ENCODE measurements around the gene MUC5B.
"Not testable (repeated sequence)": the region's sequence is repeated elsewhere in the genome, so short reads cannot be mapped to it uniquely, and the experiment has no call there.

Gene MUC5B

DNA sequence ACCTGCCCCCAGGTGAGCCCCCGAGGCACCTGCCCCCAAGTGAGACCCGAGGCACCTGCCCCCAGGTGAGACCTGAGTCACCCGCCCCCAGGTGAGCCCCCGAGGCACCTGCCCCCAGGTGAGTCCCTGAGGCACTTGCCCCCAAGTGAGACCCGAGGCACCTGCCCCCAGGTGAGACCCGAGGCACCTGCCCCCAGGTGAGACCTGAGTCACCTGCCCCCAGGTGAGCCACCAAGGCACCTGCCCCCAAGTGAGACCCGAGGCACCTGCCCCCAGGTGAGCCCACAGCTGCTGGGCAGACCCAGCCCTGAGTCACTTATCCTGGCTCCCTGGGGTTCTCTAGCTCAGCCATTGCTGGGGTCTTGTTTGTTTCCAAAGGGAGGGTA lies 36.2 kb downstream of the MUC5B start:
- Histone ChIP-seq H3K9ac (ENCODE audit: low read depth, low read length) (no peak overlapping the region), H3K4me3 (ENCODE audit: low read depth, low read length) (no peak overlapping the region), H3K27me3 (ENCODE audit: control insufficient read depth, insufficient read depth, low read length) (no peaks in the 10 kb centered on the region), H3K27ac (ENCODE audit: low read depth, low read length) (no peak overlapping the region), H3K9me3 (ENCODE audit: control insufficient read depth, insufficient read depth, low read length) (no peaks in the 10 kb centered on the region), H3K36me3 (ENCODE audit: control insufficient read depth, insufficient read depth, low read length) (no peaks in the 10 kb centered on the region), H3K4me1 (ENCODE audit: control insufficient read depth, insufficient read depth, low read length) (peaks cover 10% of the 10 kb centered on the region)

- no peak overlapping the region for H3K27ac ChIP-seq (ENCODE audit: low read depth, low read length)
- no peaks in the 10 kb centered on the region for H3K27me3 ChIP-seq (ENCODE audit: control insufficient read depth, insufficient read depth, low read length)
- no peaks in the 10 kb centered on the region for H3K36me3 ChIP-seq (ENCODE audit: control insufficient read depth, insufficient read depth, low read length)
- H3K9ac ChIP-seq (ENCODE audit: low read depth, low read length) = no peak overlapping the region
- H3K4me3 ChIP-seq (ENCODE audit: low read depth, low read length) = no peak overlapping the region
- no peaks in the 10 kb centered on the region for H3K9me3 ChIP-seq (ENCODE audit: control insufficient read depth, insufficient read depth, low read length)
- peaks cover 10% of the 10 kb centered on the region for H3K4me1 ChIP-seq (ENCODE audit: control insufficient read depth, insufficient read depth, low read length)
Observed at GRCh38 chr11:1259561-1259960, 36.7 kb downstream of the MUC5B start.

DNA sequence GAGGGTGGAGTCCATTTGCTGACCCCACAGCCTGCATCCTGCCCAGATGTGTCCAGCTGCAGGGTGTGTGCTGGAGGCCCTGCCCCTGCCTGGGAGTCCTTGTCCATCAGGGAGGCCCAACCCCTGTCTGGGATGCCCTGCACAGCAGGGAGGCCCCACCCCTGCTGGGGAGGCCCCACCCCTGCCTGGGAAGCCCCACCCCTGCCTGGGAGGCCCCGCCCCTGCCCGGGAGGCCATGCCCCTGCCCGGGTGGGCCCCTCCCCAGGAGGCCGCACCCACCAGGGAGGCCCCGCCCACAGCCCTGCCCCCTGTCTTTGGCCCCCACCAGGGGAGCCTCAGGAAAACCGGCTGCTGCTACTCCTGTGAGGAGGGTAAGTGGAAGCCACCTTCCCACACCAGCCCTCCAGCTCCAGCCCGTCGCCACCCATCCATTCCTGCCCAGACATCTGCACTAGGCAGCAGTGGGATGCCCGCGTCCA lies 37.2 kb downstream of the MUC5B start:
- Histone ChIP-seq H3K9ac (ENCODE audit: low read depth, low read length) (no peak overlapping the region), H3K36me3 (ENCODE audit: control insufficient read depth, insufficient read depth, low read length) (no peaks in the 10 kb centered on the region), H3K4me3 (ENCODE audit: low read depth, low read length) (no peak overlapping the region), H3K4me1 (ENCODE audit: control insufficient read depth, insufficient read depth, low read length) (peaks cover 10% of the 10 kb centered on the region), H3K27me3 (ENCODE audit: control insufficient read depth, insufficient read depth, low read length) (no peaks in the 10 kb centered on the region), H3K9me3 (ENCODE audit: control insufficient read depth, insufficient read depth, low read length) (no peaks in the 10 kb centered on the region), H3K27ac (ENCODE audit: low read depth, low read length) (no peak overlapping the region)

DNA sequence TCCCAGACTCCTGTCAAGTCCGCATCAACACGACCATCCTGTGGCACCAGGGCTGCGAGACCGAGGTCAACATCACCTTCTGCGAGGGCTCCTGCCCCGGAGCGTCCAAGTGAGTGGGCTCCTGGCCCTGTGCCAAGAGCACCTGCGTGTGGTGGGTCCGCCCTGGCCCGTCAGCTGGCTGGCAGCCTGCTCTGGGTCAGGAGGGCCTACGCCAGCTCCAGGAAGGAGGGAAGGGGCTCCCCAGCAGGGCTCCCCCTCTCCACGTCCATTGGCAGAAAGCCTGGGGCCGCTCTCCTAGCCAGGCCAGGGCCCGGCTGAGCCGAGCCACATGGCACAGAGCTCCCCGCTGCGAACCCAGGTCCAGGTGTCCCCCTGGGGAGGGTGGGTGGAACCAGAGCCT lies 37.8 kb downstream of the MUC5B start:
- Histone ChIP-seq H3K4me1 (ENCODE audit: control insufficient read depth, insufficient read depth, low read length) (peaks cover 10% of the 10 kb centered on the region), H3K9ac (ENCODE audit: low read depth, low read length) (no peak overlapping the region), H3K4me3 (ENCODE audit: low read depth, low read length) (no peak overlapping the region), H3K27ac (ENCODE audit: low read depth, low read length) (no peak overlapping the region), H3K36me3 (ENCODE audit: control insufficient read depth, insufficient read depth, low read length) (no peaks in the 10 kb centered on the region), H3K27me3 (ENCODE audit: control insufficient read depth, insufficient read depth, low read length) (no peaks in the 10 kb centered on the region), H3K9me3 (ENCODE audit: control insufficient read depth, insufficient read depth, low read length) (no peaks in the 10 kb centered on the region; the same call in 1 of the 2 replicates)

GRCh38 chr11:1261241-1262071 lies 38.6 kb downstream of the MUC5B start:
- no peaks in the 10 kb centered on the region; the same call in 1 of the 2 replicates for H3K9me3 ChIP-seq (ENCODE audit: control insufficient read depth, insufficient read depth, low read length)
- peaks cover 10% of the 10 kb centered on the region for H3K4me1 ChIP-seq (ENCODE audit: control insufficient read depth, insufficient read depth, low read length)
- H3K27ac ChIP-seq (ENCODE audit: low read depth, low read length) = no peak overlapping the region
- no peak overlapping the region for H3K4me3 ChIP-seq (ENCODE audit: low read depth, low read length)
- H3K9ac ChIP-seq (ENCODE audit: low read depth, low read length) = no peak overlapping the region
- H3K27me3 ChIP-seq (ENCODE audit: control insufficient read depth, insufficient read depth, low read length) = no peaks in the 10 kb centered on the region
- H3K36me3 ChIP-seq (ENCODE audit: control insufficient read depth, insufficient read depth, low read length) = no peaks in the 10 kb centered on the region

DNA sequence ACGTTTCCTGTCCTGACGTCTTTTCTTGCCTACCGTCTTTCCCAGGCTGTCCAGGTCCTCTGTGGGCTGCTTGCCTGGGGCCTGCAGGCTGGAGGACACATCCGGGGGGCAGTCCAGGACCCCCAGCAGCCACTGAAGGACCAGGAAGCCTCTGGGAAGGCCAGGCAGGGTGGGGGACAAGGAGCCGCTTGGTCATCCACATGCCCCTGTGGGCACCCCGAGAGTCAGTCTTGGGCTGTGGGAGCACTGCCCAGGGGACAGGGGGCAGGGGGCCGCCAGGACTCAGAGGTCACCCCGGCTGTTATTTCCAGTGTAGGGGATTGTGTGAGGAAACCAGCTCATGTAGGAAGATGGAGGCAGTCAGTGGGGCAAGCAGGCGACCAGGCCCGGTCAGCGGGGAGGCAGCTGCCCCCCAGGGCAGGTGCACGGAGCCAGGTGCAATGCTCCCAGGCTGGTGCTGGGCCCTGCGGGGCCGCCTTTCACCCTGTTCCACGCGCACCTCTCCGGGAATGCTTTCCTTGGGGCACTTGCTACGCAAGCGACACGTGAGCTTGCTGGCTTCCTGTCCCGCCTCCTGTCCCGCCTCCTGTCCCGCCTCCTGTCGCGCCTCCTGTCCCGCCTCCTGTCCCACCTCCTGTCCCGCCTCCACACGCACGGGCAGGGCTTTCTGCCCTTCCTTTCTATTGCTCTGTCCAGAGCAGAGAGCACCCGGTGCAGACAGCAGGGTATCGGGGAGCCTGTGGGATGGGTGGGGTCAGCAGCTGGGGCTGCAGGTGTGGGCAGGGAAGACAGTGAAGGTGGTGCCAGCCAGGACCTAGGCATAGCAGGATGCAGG lies 39.5 kb downstream of the MUC5B start:
- peak overlapping the region; percentile 51 for H3K27ac ChIP-seq (ENCODE audit: low read depth, low read length)
- no peak overlapping the region; the same call in 1 of the 2 replicates for H3K9ac ChIP-seq (ENCODE audit: low read depth, low read length)
- no peaks in the 10 kb centered on the region for H3K27me3 ChIP-seq (ENCODE audit: control insufficient read depth, insufficient read depth, low read length)
- H3K4me1 ChIP-seq (ENCODE audit: control insufficient read depth, insufficient read depth, low read length) = peaks cover 10% of the 10 kb centered on the region
- no peaks in the 10 kb centered on the region for H3K36me3 ChIP-seq (ENCODE audit: control insufficient read depth, insufficient read depth, low read length)
- H3K9me3 ChIP-seq (ENCODE audit: control insufficient read depth, insufficient read depth, low read length) = no peaks in the 10 kb centered on the region; the same call in 1 of the 2 replicates
- peak overlapping the region; percentile 56 for H3K4me3 ChIP-seq (ENCODE audit: low read depth, low read length)

DNA sequence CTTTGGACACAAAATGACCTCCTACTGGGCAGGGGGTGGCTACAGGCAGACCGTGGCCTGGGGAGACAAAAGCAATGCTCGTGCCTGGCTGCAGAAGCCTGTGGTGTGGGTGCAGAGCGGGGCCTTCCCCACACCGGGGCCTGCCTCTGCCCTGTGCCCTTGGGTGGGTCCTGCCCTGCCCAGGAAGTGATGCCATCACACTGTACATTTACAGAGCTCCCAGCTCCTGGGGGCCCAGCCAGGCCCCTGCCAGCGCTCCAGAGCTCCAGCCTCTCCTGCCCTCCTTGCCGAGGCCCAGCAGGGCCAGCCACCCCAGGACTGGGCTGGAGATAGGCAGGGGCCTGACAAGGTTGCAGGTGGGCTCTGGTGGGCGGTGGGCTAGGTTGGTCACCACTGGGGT lies 40.1 kb downstream of the MUC5B start:
- no peaks in the 10 kb centered on the region for H3K36me3 ChIP-seq (ENCODE audit: control insufficient read depth, insufficient read depth, low read length)
- H3K9me3 ChIP-seq (ENCODE audit: control insufficient read depth, insufficient read depth, low read length) = no peaks in the 10 kb centered on the region; the same call in 1 of the 2 replicates
- H3K27ac ChIP-seq (ENCODE audit: low read depth, low read length) = no peak overlapping the region
- no peak overlapping the region; the same call in 1 of the 2 replicates for H3K4me3 ChIP-seq (ENCODE audit: low read depth, low read length)
- H3K27me3 ChIP-seq (ENCODE audit: control insufficient read depth, insufficient read depth, low read length) = no peaks in the 10 kb centered on the region
- H3K4me1 ChIP-seq (ENCODE audit: control insufficient read depth, insufficient read depth, low read length) = peaks cover 10% of the 10 kb centered on the region
- no peak overlapping the region for H3K9ac ChIP-seq (ENCODE audit: low read depth, low read length)

DNA sequence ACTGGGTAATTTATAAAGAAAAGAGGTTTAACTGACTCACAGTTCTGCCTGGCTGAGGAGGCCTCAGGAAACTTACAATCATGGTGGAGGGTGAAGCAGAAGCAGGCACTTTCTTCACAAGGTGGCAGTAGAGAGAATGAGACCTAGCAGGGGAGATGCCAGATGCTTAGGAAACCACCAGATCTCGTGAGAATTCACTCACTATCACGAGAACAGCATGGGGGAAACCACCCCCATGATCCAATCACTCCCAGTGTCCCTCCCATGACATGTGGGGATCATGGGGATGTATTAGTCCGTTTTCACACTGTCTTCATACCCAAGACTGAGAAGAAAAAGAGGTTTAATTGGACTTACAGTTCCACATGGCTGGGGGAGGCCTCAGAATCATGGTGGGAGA lies 41.6 kb downstream of the MUC5B start:
- H3K9me3 ChIP-seq (ENCODE audit: control insufficient read depth, insufficient read depth, low read length); H3K4me1 ChIP-seq (ENCODE audit: control insufficient read depth, insufficient read depth, low read length); H3K27ac ChIP-seq (ENCODE audit: low read depth, low read length); H3K4me3 ChIP-seq (ENCODE audit: low read depth, low read length); H3K27me3 ChIP-seq (ENCODE audit: control insufficient read depth, insufficient read depth, low read length); H3K36me3 ChIP-seq (ENCODE audit: control insufficient read depth, insufficient read depth, low read length); H3K9ac ChIP-seq (ENCODE audit: low read depth, low read length): not testable (repeated sequence)

- H3K9ac ChIP-seq (ENCODE audit: low read depth, low read length); H3K4me1 ChIP-seq (ENCODE audit: control insufficient read depth, insufficient read depth, low read length); H3K27ac ChIP-seq (ENCODE audit: low read depth, low read length); H3K4me3 ChIP-seq (ENCODE audit: low read depth, low read length); H3K9me3 ChIP-seq (ENCODE audit: control insufficient read depth, insufficient read depth, low read length); H3K27me3 ChIP-seq (ENCODE audit: control insufficient read depth, insufficient read depth, low read length); H3K36me3 ChIP-seq (ENCODE audit: control insufficient read depth, insufficient read depth, low read length): not testable (repeated sequence)
Observed at GRCh38 chr11:1265480-1265879, 42.6 kb downstream of the MUC5B start.

DNA sequence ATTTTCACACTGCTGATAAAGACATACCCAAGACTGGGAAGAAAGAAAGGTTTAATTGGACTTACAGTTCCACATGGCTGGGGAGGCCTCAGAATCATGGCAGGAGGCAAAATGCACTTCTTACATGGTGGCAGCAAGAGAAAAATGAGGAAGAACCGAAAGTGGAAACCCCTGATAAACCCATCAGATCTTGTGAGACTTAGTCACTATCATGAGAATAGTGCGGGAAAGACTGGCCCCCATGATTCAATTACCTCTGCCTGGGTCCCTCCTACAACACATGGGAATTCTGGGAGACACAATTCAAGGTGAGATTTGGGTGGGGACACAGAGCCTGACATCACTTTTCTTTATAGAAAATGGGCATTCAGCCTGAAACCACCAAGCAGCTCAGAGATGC lies 44.1 kb downstream of the MUC5B start:
- H3K9me3 ChIP-seq (ENCODE audit: control insufficient read depth, insufficient read depth, low read length); H3K36me3 ChIP-seq (ENCODE audit: control insufficient read depth, insufficient read depth, low read length); H3K4me3 ChIP-seq (ENCODE audit: low read depth, low read length); H3K27ac ChIP-seq (ENCODE audit: low read depth, low read length); H3K4me1 ChIP-seq (ENCODE audit: control insufficient read depth, insufficient read depth, low read length); H3K9ac ChIP-seq (ENCODE audit: low read depth, low read length); H3K27me3 ChIP-seq (ENCODE audit: control insufficient read depth, insufficient read depth, low read length): not testable (repeated sequence)

All from HUES48 (cell line).